ENCODE measurements around the gene NAT9.

DNA sequence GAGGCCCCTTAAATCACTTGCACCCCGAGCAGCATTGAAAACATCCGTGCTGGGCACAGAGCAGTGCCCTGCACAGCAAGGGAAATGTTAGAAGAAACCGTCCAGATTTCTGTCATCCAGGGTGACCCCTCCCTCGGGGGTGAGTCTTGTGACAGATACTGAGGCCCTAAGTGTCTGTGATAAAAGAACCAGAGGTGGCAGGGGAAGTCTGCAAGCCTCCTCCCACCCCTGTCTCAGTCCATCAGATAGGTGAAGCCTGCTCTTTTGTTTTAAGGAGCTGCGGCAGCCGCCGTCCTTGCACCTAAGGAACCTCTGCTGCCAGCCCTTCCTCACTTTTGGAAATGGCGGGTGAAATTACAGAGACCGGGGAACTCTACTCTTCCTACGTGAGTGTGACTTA lies 845 bp upstream of the NAT9 start:
- TF ChIP-seq, protein P1, sequence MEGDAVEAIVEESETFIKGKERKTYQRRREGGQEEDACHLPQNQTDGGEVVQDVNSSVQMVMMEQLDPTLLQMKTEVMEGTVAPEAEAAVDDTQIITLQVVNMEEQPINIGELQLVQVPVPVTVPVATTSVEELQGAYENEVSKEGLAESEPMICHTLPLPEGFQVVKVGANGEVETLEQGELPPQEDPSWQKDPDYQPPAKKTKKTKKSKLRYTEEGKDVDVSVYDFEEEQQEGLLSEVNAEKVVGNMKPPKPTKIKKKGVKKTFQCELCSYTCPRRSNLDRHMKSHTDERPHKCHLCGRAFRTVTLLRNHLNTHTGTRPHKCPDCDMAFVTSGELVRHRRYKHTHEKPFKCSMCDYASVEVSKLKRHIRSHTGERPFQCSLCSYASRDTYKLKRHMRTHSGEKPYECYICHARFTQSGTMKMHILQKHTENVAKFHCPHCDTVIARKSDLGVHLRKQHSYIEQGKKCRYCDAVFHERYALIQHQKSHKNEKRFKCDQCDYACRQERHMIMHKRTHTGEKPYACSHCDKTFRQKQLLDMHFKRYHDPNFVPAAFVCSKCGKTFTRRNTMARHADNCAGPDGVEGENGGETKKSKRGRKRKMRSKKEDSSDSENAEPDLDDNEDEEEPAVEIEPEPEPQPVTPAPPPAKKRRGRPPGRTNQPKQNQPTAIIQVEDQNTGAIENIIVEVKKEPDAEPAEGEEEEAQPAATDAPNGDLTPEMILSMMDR (IDR thresholded peaks at IDR 0.05): no peak
- no peak for TF ChIP-seq POLR2A (IDR thresholded peaks at IDR 0.05)
